Endodermal cell (in vitro differentiated cells): Measurements from ENCODE around the gene MRTFA. TPM values are rescaled to one million over a fixed set of nuclear protein-coding genes. Genes with fewer than 3 reads are reported as not detected.

ENCODE experiments used
- DNase-seq: peaks from one replicate; pipeline ENCODE4 v3.0.0-alpha.2; 2017
- H3K27ac ChIP-seq: 2 replicates; pipeline ENCODE4 v1.5.1; 2013; ENCODE audit warnings: mild to moderate bottlenecking, low read depth, low read length, moderate library complexity
- H3K27me3 ChIP-seq: 2 replicates; pipeline ENCODE4 v1.6.1; 2013; ENCODE audit warnings: mild to moderate bottlenecking, low read length, moderate library complexity; ENCODE audit not compliant: insufficient read depth, control insufficient read depth, poor library complexity, severe bottlenecking
- H3K36me3 ChIP-seq: 2 replicates; pipeline ENCODE4 v1.7.0; 2013; ENCODE audit warnings: mild to moderate bottlenecking, low read length, moderate library complexity; ENCODE audit not compliant: control insufficient read depth, insufficient read depth
- H3K4me1 ChIP-seq: one replicate; pipeline ENCODE4 v1.7.0; 2013; ENCODE audit warnings: low read length; ENCODE audit not compliant: control insufficient read depth, insufficient read depth
- H3K4me3 ChIP-seq: 2 replicates; pipeline ENCODE4 v1.5.1; 2013; ENCODE audit warnings: mild to moderate bottlenecking, low read length, moderate library complexity
- H3K9ac ChIP-seq: 2 replicates; pipeline ENCODE4 v1.6.1; 2013; ENCODE audit warnings: mild to moderate bottlenecking, low read length, moderate library complexity; ENCODE audit not compliant: poor library complexity, severe bottlenecking; ENCODE audit errors: extremely low read depth
- H3K9me3 ChIP-seq: 2 replicates; pipeline ENCODE4 v1.6.1; 2013; ENCODE audit warnings: mild to moderate bottlenecking, low read length, moderate library complexity; ENCODE audit not compliant: control insufficient read depth
- H3K27ac Mint-ChIP-seq: 2 replicates; pipeline ENCODE4 v1.8.0; 2020; ENCODE audit warnings: mixed read lengths
- H3K27me3 Mint-ChIP-seq: 2 replicates; pipeline ENCODE4 v1.8.0; 2021; ENCODE audit warnings: mild to moderate bottlenecking, mixed read lengths; ENCODE audit not compliant: insufficient read depth
- H3K36me3 Mint-ChIP-seq: 2 replicates; pipeline ENCODE4 v1.8.0; 2020; ENCODE audit warnings: low read depth, mixed read lengths
- H3K4me1 Mint-ChIP-seq: 2 replicates; pipeline ENCODE4 v1.8.0; 2020; ENCODE audit warnings: mixed read lengths
- H3K4me3 Mint-ChIP-seq: 2 replicates; pipeline ENCODE4 v1.8.0; 2020; ENCODE audit warnings: mild to moderate bottlenecking, moderate library complexity, mixed read lengths
- H3K9me3 Mint-ChIP-seq: 2 replicates; pipeline ENCODE4 v1.8.0; 2020; ENCODE audit warnings: mild to moderate bottlenecking, mixed read lengths
- WGBS, 2 experiments: methylation state at CpG; one replicate each; pipeline versions ENCODE4 v1.1.5 to v1.1.7; 2013; ENCODE audit warnings: missing lambda C conversion rate in 2 of 2, mixed read lengths in 1 of 2; ENCODE audit not compliant: insufficient coverage in 1 of 2, insufficient read length in 1 of 2; 5-methylcytosine and 5-hydroxymethylcytosine counted together
- total RNA-seq, 2 donors: library from RNA; stranded (reverse); fragmentation: NEBNext Ultra II Directional in 1 of 2; extraction: Animal tissue kit (Norgen Biotek cat#: 25700) in 1 of 2; gene quantifications; 2 replicates in 1 of 2; 3 replicates in 1 of 2; pipeline ENCODE4 v1.2.1, GENCODE V29; 2021
- TF ChIP-seq, protein P1 (sequence below): fragments of 200-600 bp; sonication (generic); conservative IDR thresholded peaks from 2 replicates; pipeline ENCODE4 v1.5.0; 2021; ENCODE audit warnings: antibody characterized with exemption, mild to moderate bottlenecking

The MRTFA gene
- total RNA-seq, 2 donors from 2014 or later = 43.3 to 44.7 TPM

GRCh38 chr22:40524392-40525249 lies 111.9 kb downstream of the MRTFA start:
- TF ChIP-seq, protein P1, sequence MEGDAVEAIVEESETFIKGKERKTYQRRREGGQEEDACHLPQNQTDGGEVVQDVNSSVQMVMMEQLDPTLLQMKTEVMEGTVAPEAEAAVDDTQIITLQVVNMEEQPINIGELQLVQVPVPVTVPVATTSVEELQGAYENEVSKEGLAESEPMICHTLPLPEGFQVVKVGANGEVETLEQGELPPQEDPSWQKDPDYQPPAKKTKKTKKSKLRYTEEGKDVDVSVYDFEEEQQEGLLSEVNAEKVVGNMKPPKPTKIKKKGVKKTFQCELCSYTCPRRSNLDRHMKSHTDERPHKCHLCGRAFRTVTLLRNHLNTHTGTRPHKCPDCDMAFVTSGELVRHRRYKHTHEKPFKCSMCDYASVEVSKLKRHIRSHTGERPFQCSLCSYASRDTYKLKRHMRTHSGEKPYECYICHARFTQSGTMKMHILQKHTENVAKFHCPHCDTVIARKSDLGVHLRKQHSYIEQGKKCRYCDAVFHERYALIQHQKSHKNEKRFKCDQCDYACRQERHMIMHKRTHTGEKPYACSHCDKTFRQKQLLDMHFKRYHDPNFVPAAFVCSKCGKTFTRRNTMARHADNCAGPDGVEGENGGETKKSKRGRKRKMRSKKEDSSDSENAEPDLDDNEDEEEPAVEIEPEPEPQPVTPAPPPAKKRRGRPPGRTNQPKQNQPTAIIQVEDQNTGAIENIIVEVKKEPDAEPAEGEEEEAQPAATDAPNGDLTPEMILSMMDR = peak; percentile 53
- WGBS, 2 experiments = 95 to 97% methylated on average over 6 to 9 of the region's 9 CpGs
- H3K9ac ChIP-seq = no peak overlapping the region
- Mint-ChIP-seq H3K27me3 (no peaks in the 10 kb centered on the region), H3K27ac (no peak overlapping the region), H3K9me3 (peaks cover 2% of the 10 kb centered on the region), H3K4me3 (no peak overlapping the region), H3K4me1 (peaks cover 12% of the 10 kb centered on the region), H3K36me3 (peaks cover 28% of the 10 kb centered on the region)
- H3K4me1 ChIP-seq = peaks cover 5% of the 10 kb centered on the region
- H3K27ac ChIP-seq = no peak overlapping the region
- H3K4me3 ChIP-seq = no peak overlapping the region
- no peaks in the 10 kb centered on the region for H3K27me3 ChIP-seq
- no peaks in the 10 kb centered on the region for H3K36me3 ChIP-seq
- peaks cover 8% of the 10 kb centered on the region for H3K9me3 ChIP-seq
- no peak for DNase-seq

- H3K27me3 ChIP-seq = no peaks in the 10 kb centered on the region
- Mint-ChIP-seq H3K9me3 (peaks cover 2% of the 10 kb centered on the region), H3K27ac (no peak overlapping the region), H3K27me3 (no peaks in the 10 kb centered on the region), H3K4me1 (peaks cover 15% of the 10 kb centered on the region), H3K4me3 (no peak overlapping the region), H3K36me3 (peaks cover 37% of the 10 kb centered on the region)
- peaks cover 8% of the 10 kb centered on the region for H3K9me3 ChIP-seq
- H3K36me3 ChIP-seq = peaks cover 6% of the 10 kb centered on the region
- H3K9ac ChIP-seq = no peak overlapping the region
- H3K4me3 ChIP-seq = no peak overlapping the region
- TF ChIP-seq, protein P1 = no peak
- H3K4me1 ChIP-seq = peaks cover 5% of the 10 kb centered on the region
- WGBS, 2 experiments = 95 to 100% methylated on average over 1 to 2 of the region's 2 CpGs
- H3K27ac ChIP-seq = no peak overlapping the region
- DNase-seq = no peak
These were observed 114.4 kb downstream of the MRTFA start for GRCh38 chr22:40522141-40522540.

DNA sequence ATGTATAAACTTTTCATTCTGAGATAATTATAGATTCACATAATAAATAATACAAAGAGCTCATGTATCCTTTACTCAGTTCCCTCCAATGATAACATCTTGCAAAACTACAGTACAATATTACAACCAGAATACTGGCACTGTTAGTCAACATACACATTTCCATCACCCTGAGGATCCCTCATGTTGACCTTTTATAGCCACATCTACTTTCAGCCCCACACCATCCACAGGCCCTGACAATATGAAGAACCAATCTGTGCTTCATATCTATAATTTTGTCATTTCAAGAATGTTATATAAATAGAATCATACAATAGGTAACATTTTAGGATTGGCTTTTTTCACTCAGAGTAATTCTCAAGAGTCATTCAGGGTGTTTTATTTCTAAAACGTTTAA lies 115.5 kb downstream of the MRTFA start:
- Histone ChIP-seq H3K36me3 (peaks cover 6% of the 10 kb centered on the region), H3K27ac (no peak overlapping the region), H3K9me3 (peaks cover 8% of the 10 kb centered on the region), H3K27me3 (no peaks in the 10 kb centered on the region), H3K9ac (no peak overlapping the region), H3K4me1 (peaks cover 3% of the 10 kb centered on the region), H3K4me3 (no peak overlapping the region)
- no peak overlapping the region for H3K4me3 Mint-ChIP-seq
- H3K4me1 Mint-ChIP-seq = peaks cover 5% of the 10 kb centered on the region
- H3K9me3 Mint-ChIP-seq = peaks cover 2% of the 10 kb centered on the region
- H3K36me3 Mint-ChIP-seq = peaks cover 36% of the 10 kb centered on the region
- no peaks in the 10 kb centered on the region for H3K27me3 Mint-ChIP-seq
- no peak overlapping the region for H3K27ac Mint-ChIP-seq
- WGBS, 2 experiments = 85% methylated on average over 1 of the region's 1 CpG; no CpG with 5 or more reads in 1 of the 2 experiments
- TF ChIP-seq, protein P1 = no peak
- DNase-seq = no peak
